H1 (cell line): Measurements from ENCODE around the gene NSUN4. TPM values are rescaled to one million over a fixed set of nuclear protein-coding genes. Genes with fewer than 3 reads are reported as not detected.

Experiments used
- CTCF ChIA-PET: fragments of 300-600 bp; sonication (Branson Sonifier 250); formaldehyde crosslinking; loops from one replicate; lab custom pipeline; 2021; ENCODE audit not compliant: partially characterized antibody; lab: Charles Lee
- POLR2A ChIA-PET: fragments of 300-600 bp; sonication (Branson Sonifier 250); formaldehyde crosslinking; loops from one replicate; lab custom pipeline; 2021; ENCODE audit warnings: inconsistent platforms; ENCODE audit not compliant: partially characterized antibody; lab: Charles Lee
- DNase-seq, 2 experiments: peaks; one replicate each; pipeline versions ENCODE4 v3.0.0 to v3.0.0-alpha.2; 2010 to 2022; ENCODE audit warnings: low spot score in 2 of 2, low read depth in 1 of 2, mixed read lengths in 1 of 2
- FAIRE-seq: peaks from 2 replicates; lab custom pipeline; 2011; peaks lifted over from hg19 to GRCh38; lab: Jason Lieb, UNC
- H2AFZ ChIP-seq: 2 replicates; pipeline ENCODE4 v1.8.1; 2012; ENCODE audit warnings: low read length, inconsistent platforms
- H2AK5ac ChIP-seq: 2 replicates; pipeline ENCODE4 v1.6.1; 2013; ENCODE audit warnings: low read depth, low read length
- H2BK120ac ChIP-seq: replicated peaks from 2 replicates; pipeline ENCODE3; 2013; ENCODE audit warnings: low read depth, low read length, inconsistent platforms
- H2BK12ac ChIP-seq: 2 replicates; pipeline ENCODE4 v1.6.1; 2013; ENCODE audit warnings: low read depth, low read length
- H2BK15ac ChIP-seq: 2 replicates; pipeline ENCODE4 v1.6.1; 2013; ENCODE audit warnings: low read length
- H2BK20ac ChIP-seq: 2 replicates; pipeline ENCODE4 v1.6.1; 2013; ENCODE audit warnings: low read length
- H2BK5ac ChIP-seq: 2 replicates; pipeline ENCODE4 v1.6.1; 2013; ENCODE audit warnings: low read depth, low read length
- H3K14ac ChIP-seq: 2 replicates; pipeline ENCODE4 v1.6.1; 2013; ENCODE audit warnings: inconsistent platforms; ENCODE audit not compliant: insufficient read length
- H3K18ac ChIP-seq: 2 replicates; pipeline ENCODE4 v1.6.1; 2013; ENCODE audit warnings: low read length; ENCODE audit errors: extremely low read depth
- H3K23ac ChIP-seq: 2 replicates; pipeline ENCODE4 v1.6.1; 2013; ENCODE audit warnings: inconsistent platforms; ENCODE audit not compliant: insufficient read length
- H3K23me2 ChIP-seq: 2 replicates; pipeline ENCODE4 v1.6.1; 2013; ENCODE audit warnings: low read depth, low read length
- H3K27ac ChIP-seq: 2 replicates; pipeline ENCODE4 v1.6.1; 2011; ENCODE audit warnings: low read depth, low read length, inconsistent platforms
- H3K27me3 ChIP-seq, 4 experiments: replicated peaks in 1 of 4; 1 replicate in 1 of 4; 2 replicates in 3 of 4; pipeline versions ENCODE4 v1.6.1 to v1.8.1; 2011 to 2013; ENCODE audit warnings: low read length in 3 of 4, mild to moderate bottlenecking in 3 of 4, inconsistent platforms in 2 of 4, mixed read lengths in 2 of 4, moderate library complexity in 1 of 4; ENCODE audit not compliant: control insufficient read depth in 3 of 4, insufficient read depth in 3 of 4; ENCODE audit errors: extremely low read depth in 1 of 4
- H3K36me3 ChIP-seq, 4 experiments: 2 replicates each; pipeline versions ENCODE4 v1.6.1 to v1.8.1; 2011 to 2013; ENCODE audit warnings: mild to moderate bottlenecking in 4 of 4, low read length in 3 of 4, moderate library complexity in 2 of 4, control low read depth in 1 of 4, inconsistent platforms in 1 of 4; ENCODE audit not compliant: insufficient read depth in 4 of 4, control insufficient read depth in 2 of 4
- H3K4ac ChIP-seq: replicated peaks from 2 replicates; pipeline ENCODE3; 2013; ENCODE audit warnings: low read length, low read depth, mixed read lengths, inconsistent platforms; ENCODE audit not compliant: insufficient read length
- H3K4me1 ChIP-seq, 4 experiments: replicated peaks in 1 of 4; 1 replicate in 1 of 4; 2 replicates in 3 of 4; pipeline versions ENCODE4 v1.6.1 to v1.8.1; 2011 to 2013; ENCODE audit warnings: low read length in 3 of 4, inconsistent platforms in 2 of 4, mixed read lengths in 1 of 4; ENCODE audit not compliant: insufficient read depth in 4 of 4, control insufficient read depth in 3 of 4
- H3K4me2 ChIP-seq, 2 experiments: 2 replicates each; pipeline versions ENCODE4 v1.6.1 to v1.8.1; 2011 to 2013; ENCODE audit warnings: low read depth in 2 of 2, low read length in 2 of 2, control low read depth in 1 of 2, inconsistent platforms in 1 of 2, mild to moderate bottlenecking in 1 of 2; ENCODE audit not compliant: insufficient read depth in 1 of 2
- H3K4me3 ChIP-seq, 4 experiments: fragments of 200-600, 300-600 bp in 1 of 4; sonication (generic), shearing (Covaris generic), sonication (Bioruptor Twin) in 1 of 4; 2 replicates each; pipeline versions ENCODE4 v1.5.1 to v1.8.1; 2011 to 2016; ENCODE audit warnings: low read length in 4 of 4, low read depth in 3 of 4, control low read depth in 2 of 4, inconsistent platforms in 2 of 4, mild to moderate bottlenecking in 2 of 4, mixed read lengths in 1 of 4, moderate library complexity in 1 of 4; ENCODE audit not compliant: insufficient read depth in 2 of 4; ENCODE audit errors: extremely low read depth in 1 of 4
- H3K56ac ChIP-seq: replicated peaks from 2 replicates; pipeline ENCODE3; 2013; ENCODE audit warnings: low read depth, mild to moderate bottlenecking, mixed read lengths, low read length, inconsistent platforms; ENCODE audit not compliant: insufficient read length
- H3K79me1 ChIP-seq: 2 replicates; pipeline ENCODE4 v1.6.1; 2013; ENCODE audit warnings: low read depth, low read length, control low read depth
- H3K79me2 ChIP-seq, 2 experiments: 2 replicates each; pipeline versions ENCODE4 v1.6.1 to v1.8.1; 2012 to 2013; ENCODE audit warnings: low read length in 2 of 2, mild to moderate bottlenecking in 2 of 2, inconsistent platforms in 1 of 2; ENCODE audit not compliant: insufficient read depth in 2 of 2, control insufficient read depth in 1 of 2
- H3K9ac ChIP-seq, 4 experiments: replicated peaks in 1 of 4; 1 replicate in 1 of 4; 2 replicates in 3 of 4; pipeline versions ENCODE4 v1.6.1 to v1.8.1; 2011 to 2013; ENCODE audit warnings: low read depth in 3 of 4, low read length in 3 of 4, control low read depth in 2 of 4, mild to moderate bottlenecking in 2 of 4, moderate library complexity in 2 of 4, inconsistent platforms in 1 of 4; ENCODE audit errors: extremely low read depth in 1 of 4
- H3K9me3 ChIP-seq, 2 experiments: 2 replicates each; pipeline versions ENCODE4 v1.6.1 to v1.8.1; 2012 to 2013; ENCODE audit warnings: mild to moderate bottlenecking in 2 of 2, moderate library complexity in 2 of 2, control low read depth in 1 of 2, inconsistent platforms in 1 of 2, low read depth in 1 of 2, low read length in 1 of 2, mixed read lengths in 1 of 2; ENCODE audit not compliant: insufficient read depth in 2 of 2
- H4K20me1 ChIP-seq, 2 experiments: replicated peaks in 1 of 2; 2 replicates each; pipeline versions ENCODE3 to v1.8.1; 2011 to 2013; ENCODE audit warnings: inconsistent platforms in 2 of 2, low read length in 2 of 2, mild to moderate bottlenecking in 1 of 2; ENCODE audit not compliant: insufficient read depth in 2 of 2, control insufficient read depth in 1 of 2
- H4K5ac ChIP-seq: 2 replicates; pipeline ENCODE4 v1.6.1; 2013; ENCODE audit warnings: low read length, low read depth, mixed read lengths, inconsistent platforms; ENCODE audit not compliant: insufficient read length
- H4K8ac ChIP-seq: 2 replicates; pipeline ENCODE4 v1.8.0; 2013; ENCODE audit warnings: mild to moderate bottlenecking, moderate library complexity, low read length, inconsistent platforms; ENCODE audit not compliant: insufficient read depth; ENCODE audit errors: extremely low read depth
- H4K91ac ChIP-seq: replicated peaks from 2 replicates; pipeline ENCODE3; 2013; ENCODE audit warnings: low read length, mixed read lengths, inconsistent platforms; ENCODE audit not compliant: insufficient read length
- CBX8 ChIP-seq: fragments of 300-800, 300-1000 bp; sonication (generic); IDR thresholded peaks from 2 replicates; pipeline ENCODE4 v1.7.1; 2016; ENCODE audit warnings: low read depth, low read length, borderline replicate concordance
- TEAD4 ChIP-seq: IDR thresholded peaks from 2 replicates; pipeline ENCODE4 v1.6.1; 2012; ENCODE audit warnings: low read depth, low read length, inconsistent platforms, mixed read lengths
- YY1 ChIP-seq: IDR thresholded peaks from 2 replicates; pipeline ENCODE4 v1.6.1; 2011; ENCODE audit warnings: low read depth, mild to moderate bottlenecking, low read length
- WGBS, 2 experiments: shearing (Covaris generic) in 1 of 2; methylation state at CpG; one replicate each; pipeline versions ENCODE4 v1.1.6 to v1.1.7; 2013 to 2015; ENCODE audit warnings: low lambda C conversion rate in 2 of 2, mixed read lengths in 2 of 2, inconsistent platforms in 1 of 2, low coverage in 1 of 2, missing lambda C conversion rate in 1 of 2; ENCODE audit not compliant: insufficient replicate concordance in 2 of 2, insufficient coverage in 1 of 2, insufficient read length in 1 of 2; ENCODE audit errors: extremely low coverage in 1 of 2, missing lambda C conversion rate in 1 of 2; 5-methylcytosine and 5-hydroxymethylcytosine counted together
- polyA plus RNA-seq, 7 experiments: library from polyadenylated mRNA; depleted of rRNA in 3 of 7; stranded (reverse) in 5 of 7; unstranded in 2 of 7; fragments of >200 nt in 5 of 7; fragments of 200-250 nt in 2 of 7; gene quantifications; 1 replicate in 5 of 7; 2 replicates in 1 of 7; 4 replicates in 1 of 7; pipeline versions ENCODE4 v1.2.1 to v1.2.3, GENCODE V29; 2011 to 2013; ENCODE audit warnings: missing spikeins in 2 of 7, mixed read lengths in 2 of 7
- total RNA-seq: library from RNA; stranded (reverse); fragmentation: NEBNext Ultra II Directional; extraction: Animal tissue kit (Norgen Biotek cat#: 25700); gene quantifications from 2 replicates; pipeline ENCODE4 v1.2.1, GENCODE V29; 2021
- TF ChIP-seq, protein P1 (sequence below), 3 experiments: IDR thresholded peaks; 1 replicate in 2 of 3; 2 replicates in 1 of 3; pipeline versions ENCODE4 v1.5.1 to v1.6.1; 2011; ENCODE audit warnings: low read length in 3 of 3, mild to moderate bottlenecking in 3 of 3, inconsistent platforms in 2 of 3, low read depth in 1 of 3, moderate library complexity in 1 of 3; ENCODE audit not compliant: insufficient read depth in 1 of 3; ENCODE audit errors: control extremely low read depth in 1 of 3
- TF ChIP-seq, protein P2 (sequence below): IDR thresholded peaks from 2 replicates; pipeline ENCODE4 v1.6.1; 2011; ENCODE audit warnings: low read length, improper control_type of control experiment

Gene NSUN4
- total and polyA plus RNA-seq, 2 of the 8 experiments (the other 6 are each of a cell fraction or from before 2014, with no cell fraction given) = 9.7 to 15.7 TPM

DNA sequence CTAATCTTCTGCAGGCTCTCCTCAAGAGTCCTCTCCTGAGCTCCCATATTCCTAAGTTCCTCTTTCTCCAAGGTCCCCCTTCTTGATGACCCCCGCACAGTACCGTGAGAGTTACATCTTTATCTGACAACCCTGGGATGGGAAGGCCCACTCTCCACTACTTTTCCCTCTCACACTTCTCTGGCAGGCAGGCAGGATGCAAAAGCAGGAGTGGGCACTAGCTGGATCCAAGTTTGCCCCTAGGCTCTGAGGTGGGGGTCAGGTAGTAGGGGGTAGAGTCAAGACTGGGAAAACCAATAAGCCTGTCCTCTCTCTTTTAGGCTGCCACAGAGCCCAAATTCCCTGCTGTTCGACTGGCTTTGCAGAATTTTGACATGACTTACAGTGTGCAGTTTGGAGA is 3.9 kb downstream of the NSUN4 start:
- H2BK5ac ChIP-seq = no peak overlapping the region
- no peak overlapping the region for H4K91ac ChIP-seq
- peaks cover 3 to 31% (median 18%) of the 10 kb centered on the region in 4 experiments; a peak in 7 of 8 replicates for H3K36me3 ChIP-seq
- POLR2A ChIA-PET = interaction anchor here (0.8 to 1.9 kb wide), 4 partner anchors 18 to 42 kb away, joined by 3 to 5 read pairs (median 4); no protein-coding TSS in a partner anchor
- no peak overlapping the region for H3K56ac ChIP-seq
- H3K9me3 ChIP-seq = no peaks in the 10 kb centered on the region
- H3K4me1 ChIP-seq = peaks cover 0 to 7% (median 4%) of the 10 kb centered on the region in 4 experiments; a peak in 4 of 7 replicates
- H2AFZ ChIP-seq = no peak overlapping the region
- 90% methylated on average over 3 of the region's 3 CpGs; no CpG with 5 or more reads in 1 of the 2 experiments for WGBS, 2 experiments
- H3K23ac ChIP-seq = no peak overlapping the region
- H3K14ac ChIP-seq = no peak overlapping the region
- CTCF ChIA-PET = interaction anchor here (0.7 to 1.5 kb wide), 5 partner anchors 10 to 73 kb away, joined by 3 to 4 read pairs (median 3); partner anchors contain the start of genes LRRC41 and UQCRH
- TF ChIP-seq CBX8 = no peak
- no peak for TF ChIP-seq YY1
- TF ChIP-seq, protein P1, sequence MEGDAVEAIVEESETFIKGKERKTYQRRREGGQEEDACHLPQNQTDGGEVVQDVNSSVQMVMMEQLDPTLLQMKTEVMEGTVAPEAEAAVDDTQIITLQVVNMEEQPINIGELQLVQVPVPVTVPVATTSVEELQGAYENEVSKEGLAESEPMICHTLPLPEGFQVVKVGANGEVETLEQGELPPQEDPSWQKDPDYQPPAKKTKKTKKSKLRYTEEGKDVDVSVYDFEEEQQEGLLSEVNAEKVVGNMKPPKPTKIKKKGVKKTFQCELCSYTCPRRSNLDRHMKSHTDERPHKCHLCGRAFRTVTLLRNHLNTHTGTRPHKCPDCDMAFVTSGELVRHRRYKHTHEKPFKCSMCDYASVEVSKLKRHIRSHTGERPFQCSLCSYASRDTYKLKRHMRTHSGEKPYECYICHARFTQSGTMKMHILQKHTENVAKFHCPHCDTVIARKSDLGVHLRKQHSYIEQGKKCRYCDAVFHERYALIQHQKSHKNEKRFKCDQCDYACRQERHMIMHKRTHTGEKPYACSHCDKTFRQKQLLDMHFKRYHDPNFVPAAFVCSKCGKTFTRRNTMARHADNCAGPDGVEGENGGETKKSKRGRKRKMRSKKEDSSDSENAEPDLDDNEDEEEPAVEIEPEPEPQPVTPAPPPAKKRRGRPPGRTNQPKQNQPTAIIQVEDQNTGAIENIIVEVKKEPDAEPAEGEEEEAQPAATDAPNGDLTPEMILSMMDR (IDR thresholded peaks at IDR 0.05; ENCODE audit: control extremely low read depth in 1 of 3, insufficient read depth in 1 of 3, low read depth in 1 of 3, low read length in 3 of 3) = no peak
- no peak for TF ChIP-seq TEAD4
- TF ChIP-seq, protein P2, sequence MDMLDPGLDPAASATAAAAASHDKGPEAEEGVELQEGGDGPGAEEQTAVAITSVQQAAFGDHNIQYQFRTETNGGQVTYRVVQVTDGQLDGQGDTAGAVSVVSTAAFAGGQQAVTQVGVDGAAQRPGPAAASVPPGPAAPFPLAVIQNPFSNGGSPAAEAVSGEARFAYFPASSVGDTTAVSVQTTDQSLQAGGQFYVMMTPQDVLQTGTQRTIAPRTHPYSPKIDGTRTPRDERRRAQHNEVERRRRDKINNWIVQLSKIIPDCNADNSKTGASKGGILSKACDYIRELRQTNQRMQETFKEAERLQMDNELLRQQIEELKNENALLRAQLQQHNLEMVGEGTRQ = no peak
- no peaks in the 10 kb centered on the region; a peak in 1 of 4 replicates for H3K79me2 ChIP-seq
- H4K20me1 ChIP-seq = peaks cover 0 to 5% of the 10 kb centered on the region in 2 experiments
- no peak overlapping the region for H4K8ac ChIP-seq
- H3K79me1 ChIP-seq = peaks cover 3% of the 10 kb centered on the region; the same call in 1 of the 2 replicates
- no peak overlapping the region for H2BK12ac ChIP-seq
- H2AK5ac ChIP-seq = no peak overlapping the region
- H2BK20ac ChIP-seq = no peak overlapping the region
- no peak overlapping the region for H4K5ac ChIP-seq
- H3K18ac ChIP-seq = no peak overlapping the region
- no peak overlapping the region for H3K4me2 ChIP-seq
- no peak overlapping the region for H3K4me3 ChIP-seq
- DNase-seq (no peak), FAIRE-seq (no peak)
- H3K23me2 ChIP-seq = peaks cover 9% of the 10 kb centered on the region
- no peak overlapping the region for H3K27ac ChIP-seq
- H3K9ac ChIP-seq = no peak overlapping the region
- no peak overlapping the region for H2BK120ac ChIP-seq
- no peak overlapping the region for H3K4ac ChIP-seq
- no peaks in the 10 kb centered on the region for H3K27me3 ChIP-seq
- H2BK15ac ChIP-seq = no peak overlapping the region
